A673 (cell line): ENCODE measurements around the gene SARS1. TPM values are rescaled to one million over a fixed set of nuclear protein-coding genes. Genes with fewer than 3 reads are reported as not detected.

ENCODE experiments used
- BruUV-seq: library from RNA; stranded (reverse); fragments of 400-500 nt; replicated peaks from 2 replicates; lab custom pipeline; 2021; lab: Mats Ljungman, UMichigan
- CTCF ChIA-PET: fragments of 300-600 bp; sonication (Branson Sonifier 250); formaldehyde crosslinking; loops from one replicate; lab custom pipeline; 2022; ENCODE audit warnings: antibody characterized with exemption; lab: Charles Lee
- POLR2A ChIA-PET: fragments of 300-600 bp; sonication (Branson Sonifier 250); formaldehyde crosslinking; loops from one replicate; lab custom pipeline; 2022; ENCODE audit warnings: antibody characterized with exemption; ENCODE audit not compliant: low non-redundant PET; lab: Charles Lee
- DNase-seq: peaks from one replicate; pipeline ENCODE4 v3.0.0-alpha.2; 2015; ENCODE audit warnings: low spot score
- H3K27ac ChIP-seq: fragments of 200-600 bp; sonication (generic); 2 replicates; pipeline ENCODE4 v1.5.1; 2016; ENCODE audit warnings: mixed run types, low read depth, mild to moderate bottlenecking, mixed read lengths, antibody characterized with exemption, low read length; ENCODE audit not compliant: poor library complexity, severe bottlenecking
- H3K27me3 ChIP-seq: fragments of 200-600 bp; sonication (generic); replicated peaks from 2 replicates; pipeline ENCODE4 v1.6.1; 2017; ENCODE audit warnings: mixed run types, low read depth, mild to moderate bottlenecking, mixed read lengths, antibody characterized with exemption, low read length; ENCODE audit not compliant: insufficient read depth, poor library complexity
- H3K36me3 ChIP-seq: fragments of 200-600 bp; sonication (generic); 2 replicates; pipeline ENCODE4 v1.6.1; 2016; ENCODE audit warnings: mixed run types, mild to moderate bottlenecking, mixed read lengths, antibody characterized with exemption, low read length; ENCODE audit not compliant: insufficient read depth, poor library complexity, severe bottlenecking
- H3K4me1 ChIP-seq: fragments of 200-600 bp; sonication (generic); 2 replicates; pipeline ENCODE4 v1.6.1; 2017; ENCODE audit warnings: mixed run types, mild to moderate bottlenecking, mixed read lengths, antibody characterized with exemption, low read length; ENCODE audit not compliant: insufficient read depth, poor library complexity, severe bottlenecking
- H3K4me3 ChIP-seq: fragments of 200-600 bp; sonication (generic); 2 replicates; pipeline ENCODE4 v1.5.1; 2016; ENCODE audit warnings: low read depth, mixed run types, mild to moderate bottlenecking, mixed read lengths, low read length; ENCODE audit not compliant: poor library complexity, severe bottlenecking
- H3K9me3 ChIP-seq: fragments of 200-600 bp; sonication (generic); 2 replicates; pipeline ENCODE4 v1.6.1; 2016; ENCODE audit warnings: mixed run types, low read depth, mild to moderate bottlenecking, mixed read lengths, antibody characterized with exemption, low read length; ENCODE audit not compliant: poor library complexity, severe bottlenecking
- CTCF ChIP-seq: fragments of 300-800, 200-600 bp; sonication (generic); conservative IDR thresholded peaks from 2 replicates; pipeline ENCODE4 v1.5.1; 2017; ENCODE audit warnings: low read depth, mild to moderate bottlenecking, antibody characterized with exemption, low read length, moderate library complexity, mixed read lengths
- EZH2 ChIP-seq: fragments of 200-600 bp; sonication (generic); IDR thresholded peaks from 2 replicates; pipeline ENCODE4 v1.6.1; 2017; ENCODE audit warnings: borderline replicate concordance, low read depth, mild to moderate bottlenecking, mixed read lengths, antibody characterized with exemption, low read length; ENCODE audit not compliant: poor library complexity, severe bottlenecking
- intact Hi-C: fragments of 100-400 bp; cut with micrococcal nuclease; formaldehyde crosslinking; loops from one replicate; pipeline ENCODE4 v1.10.0; 2022; ENCODE audit not compliant: unreplicated experiment
- total RNA-seq: library from RNA; stranded (reverse); gene quantifications from 2 replicates; pipeline ENCODE4 v1.2.3, GENCODE V29; 2021

SARS1 gene
- total RNA-seq, 1 experiment from 2014 or later, result 259 TPM

- Histone ChIP-seq H3K4me1 (peaks cover 20% of the 10 kb centered on the region), H3K4me3 (no peak overlapping the region), H3K27me3 (no peaks in the 10 kb centered on the region), H3K9me3 (no peaks in the 10 kb centered on the region), H3K27ac (no peak overlapping the region), H3K36me3 (peaks cover 6% of the 10 kb centered on the region)
- intact Hi-C loops, result no loop called here
- DNase-seq, result no peak
- no TSS peak for BruUV-seq
- ChIA-PET CTCF (no interaction called here), POLR2A (no interaction called here)
- no peak for TF ChIP-seq EZH2
- TF ChIP-seq CTCF, result no peak
Measured at GRCh38 chr1:109256085-109256484, 42.4 kb downstream of the SARS1 start.

GRCh38 chr1:109256971-109257681 lies 43.4 kb downstream of the SARS1 start:
- no TSS peak for BruUV-seq
- no peaks in the 10 kb centered on the region for H3K27me3 ChIP-seq
- intact Hi-C loops, result no loop called here
- no peak overlapping the region for H3K27ac ChIP-seq
- peaks cover 20% of the 10 kb centered on the region for H3K4me1 ChIP-seq
- ChIA-PET CTCF (interaction anchor here (0.6 to 0.7 kb wide), 2 partner anchors 42 to 56 kb away, joined by 3 to 5 read pairs; no protein-coding TSS in a partner anchor), POLR2A (interaction anchor here (0.7 kb wide), 1 partner anchor 256 kb away, joined by 13 read pairs; no protein-coding TSS in a partner anchor)
- H3K4me3 ChIP-seq, result no peak overlapping the region
- H3K9me3 ChIP-seq, result no peaks in the 10 kb centered on the region
- TF ChIP-seq CTCF (no peak), EZH2 (no peak)
- DNase-seq, result no peak
- H3K36me3 ChIP-seq, result peaks cover 6% of the 10 kb centered on the region

- BruUV-seq, result no TSS peak
- Histone ChIP-seq H3K9me3 (no peaks in the 10 kb centered on the region), H3K4me3 (no peak overlapping the region), H3K27me3 (no peaks in the 10 kb centered on the region), H3K27ac (no peak overlapping the region), H3K4me1 (peaks cover 20% of the 10 kb centered on the region), H3K36me3 (peaks cover 7% of the 10 kb centered on the region)
- no peak for DNase-seq
- TF ChIP-seq EZH2 (no peak), CTCF (no peak)
- intact Hi-C loops, result no loop called here
- ChIA-PET POLR2A (no interaction called here), CTCF (interaction anchor here (0.6 kb wide), 1 partner anchor 56 kb away, joined by 3 read pairs; no protein-coding TSS in a partner anchor)
Measured at GRCh38 chr1:109257682-109258421, 44.1 kb downstream of the SARS1 start.
